Endothelial cell of umbilical vein (primary cell): ENCODE results near the gene ECM2. TPM values are rescaled to one million over a fixed set of nuclear protein-coding genes. Genes with fewer than 3 reads are reported as not detected.

Source experiments
- BruUV-seq: library from RNA; stranded (reverse); fragments of 400-500 nt; replicated peaks from 2 replicates; lab custom pipeline; 2021; lab: Mats Ljungman, UMichigan
- CTCF ChIA-PET: fragments of 300-600, 350-600 bp; sonication (Branson Sonifier 250); formaldehyde crosslinking; loops from one replicate; lab custom pipeline; 2021; ENCODE audit warnings: antibody characterized with exemption, inconsistent platforms; lab: Charles Lee
- POLR2A ChIA-PET: fragments of 300-600, 350-600 bp; sonication (Branson Sonifier 250); formaldehyde crosslinking; loops from one replicate; lab custom pipeline; 2021; ENCODE audit warnings: antibody characterized with exemption, inconsistent platforms; lab: Charles Lee
- DNase-seq: peaks from one replicate; pipeline ENCODE4 v3.0.0-alpha.2; 2011; ENCODE audit warnings: low read depth, low spot score
- FAIRE-seq: peaks from 2 replicates; lab custom pipeline; 2011; peaks lifted over from hg19 to GRCh38; lab: Jason Lieb, UNC
- H2AFZ ChIP-seq: 2 replicates; pipeline ENCODE4 v1.6.0; 2012; ENCODE audit warnings: low read depth, low read length, control low read depth, inconsistent platforms
- H3K27ac ChIP-seq: 2 replicates; pipeline ENCODE4 v1.5.1; 2011; ENCODE audit warnings: low read depth, mild to moderate bottlenecking, control low read depth, low read length, moderate library complexity; ENCODE audit not compliant: insufficient read depth
- H3K27me3 ChIP-seq, 2 experiments: 2 replicates each; pipeline versions ENCODE4 v1.6.0 to v1.6.1; 2011; ENCODE audit warnings: low read length in 2 of 2, mixed read lengths in 1 of 2; ENCODE audit not compliant: control insufficient read depth in 2 of 2, insufficient read depth in 2 of 2
- H3K36me3 ChIP-seq, 2 experiments: 2 replicates in 1 of 2; 3 replicates in 1 of 2; pipeline ENCODE4 v1.5.1; 2011; ENCODE audit warnings: low read length in 2 of 2, mild to moderate bottlenecking in 1 of 2, moderate library complexity in 1 of 2; ENCODE audit not compliant: control insufficient read depth in 2 of 2, insufficient read depth in 2 of 2; ENCODE audit errors: extremely low read depth in 1 of 2
- H3K4me1 ChIP-seq: 3 replicates; pipeline ENCODE4 v1.5.1; 2011; ENCODE audit warnings: mild to moderate bottlenecking, low read length; ENCODE audit not compliant: control insufficient read depth, insufficient read depth; ENCODE audit errors: extremely low read depth
- H3K4me2 ChIP-seq: 2 replicates; pipeline ENCODE4 v1.6.1; 2011; ENCODE audit warnings: low read length, control low read depth, mixed read lengths; ENCODE audit not compliant: insufficient read depth
- H3K4me3 ChIP-seq, 3 experiments: fragments of 200-600 bp in 1 of 3; sonication (generic), shearing (Covaris generic) in 1 of 3; replicated peaks in 1 of 3; 2 replicates each; pipeline ENCODE4 v1.5.1; 2011 to 2016; ENCODE audit warnings: control low read depth in 3 of 3, low read length in 3 of 3, mild to moderate bottlenecking in 2 of 3, inconsistent platforms in 1 of 3, low read depth in 1 of 3, moderate library complexity in 1 of 3; ENCODE audit not compliant: insufficient read depth in 1 of 3
- H3K79me2 ChIP-seq: 2 replicates; pipeline ENCODE4 v1.6.0; 2012; ENCODE audit warnings: low read length, inconsistent platforms; ENCODE audit not compliant: control insufficient read depth, insufficient read depth
- H3K9ac ChIP-seq: replicated peaks from 2 replicates; pipeline ENCODE3; 2011; ENCODE audit warnings: low read length, control low read depth; ENCODE audit not compliant: insufficient read depth; ENCODE audit errors: extremely low read depth
- H3K9me1 ChIP-seq: replicated peaks from 3 replicates; pipeline ENCODE4 v1.6.0; 2011; ENCODE audit warnings: mild to moderate bottlenecking, low read length; ENCODE audit not compliant: control insufficient read depth, insufficient read depth; ENCODE audit errors: extremely low read depth
- H3K9me3 ChIP-seq: replicated peaks from 2 replicates; pipeline ENCODE4 v1.5.1; 2012; ENCODE audit warnings: low read length, inconsistent platforms; ENCODE audit not compliant: control insufficient read depth, insufficient read depth
- H4K20me1 ChIP-seq: replicated peaks from 2 replicates; pipeline ENCODE3; 2011; ENCODE audit warnings: mild to moderate bottlenecking, low read length; ENCODE audit not compliant: control insufficient read depth, insufficient read depth; ENCODE audit errors: extremely low read depth
- EZH2 ChIP-seq: IDR thresholded peaks from 2 replicates; pipeline ENCODE4 v1.6.1; 2012; ENCODE audit warnings: borderline replicate concordance, low read depth, mild to moderate bottlenecking, moderate library complexity, low read length, inconsistent platforms; ENCODE audit not compliant: severe bottlenecking
- FOS ChIP-seq: IDR thresholded peaks from 2 replicates; pipeline ENCODE4 v1.6.1; 2011; ENCODE audit warnings: mild to moderate bottlenecking, low read length, moderate library complexity, borderline replicate concordance; ENCODE audit not compliant: insufficient read depth
- GATA2 ChIP-seq: IDR thresholded peaks from 2 replicates; pipeline ENCODE4 v1.7.0; 2011; ENCODE audit warnings: low read depth, mild to moderate bottlenecking, moderate library complexity, mixed read lengths, low read length; ENCODE audit not compliant: insufficient read length, insufficient read depth
- JUN ChIP-seq: IDR thresholded peaks from 2 replicates; pipeline ENCODE4 v1.6.1; 2011; ENCODE audit warnings: borderline replicate concordance, low read depth; ENCODE audit not compliant: insufficient read length, insufficient read depth
- MYC ChIP-seq: IDR thresholded peaks from one replicate; pipeline ENCODE4 v1.6.1; 2011; ENCODE audit warnings: mild to moderate bottlenecking, low read depth, low read length
- POLR2A ChIP-seq: IDR thresholded peaks from 2 replicates; pipeline ENCODE4 v1.6.1; 2012; ENCODE audit warnings: low read depth, mild to moderate bottlenecking, control low read depth, low read length
- POLR2AphosphoS5 ChIP-seq: IDR thresholded peaks from 2 replicates; pipeline ENCODE4 v1.6.1; 2012; ENCODE audit warnings: low read depth, mild to moderate bottlenecking, control low read depth, low read length, moderate library complexity; ENCODE audit not compliant: insufficient read depth
- dilution Hi-C: fragments of 300-500 bp; cut with MboI; formaldehyde crosslinking; loops from one replicate; pipeline ENCODE4 v1.15.0; 2019; ENCODE audit warnings: low sequenced_read_pairs; ENCODE audit not compliant: extremely low pct_ligation_motif_present
- intact Hi-C: fragments of 100-400 bp; cut with micrococcal nuclease; formaldehyde crosslinking; loops from one replicate; pipeline ENCODE4 v1.10.0; 2022
- polyA plus RNA-seq, 4 experiments: library from polyadenylated mRNA; depleted of rRNA in 3 of 4; stranded (reverse) in 3 of 4; unstranded in 1 of 4; fragments of >200 nt; gene quantifications; 2 replicates each; pipeline versions ENCODE4 v1.2.1 to v1.2.3, GENCODE V29; 2011 to 2012; ENCODE audit warnings: missing spikeins in 1 of 4
- total RNA-seq: library from RNA; stranded (reverse); gene quantifications from 2 replicates; pipeline ENCODE4 v1.2.3, GENCODE V29; 2021
- TF ChIP-seq, protein P1 (sequence below): IDR thresholded peaks from 2 replicates; pipeline ENCODE4 v1.6.1; 2011; ENCODE audit not compliant: insufficient read depth, insufficient read length
- TF ChIP-seq, protein P2 (sequence below), 2 donors: IDR thresholded peaks; 1 replicate in 1 of 2; 2 replicates in 1 of 2; pipeline ENCODE4 v1.5.1; 2011; ENCODE audit warnings: low read length in 2 of 2, mild to moderate bottlenecking in 2 of 2, moderate library complexity in 2 of 2, control low read depth in 1 of 2, inconsistent platforms in 1 of 2, low read depth in 1 of 2; ENCODE audit not compliant: insufficient read depth in 1 of 2; ENCODE audit errors: extremely low read depth in 1 of 2

The ECM2 gene
- total and polyA plus RNA-seq, 2 donors (not counting 3 experiments of a cell fraction or from before 2014, with no cell fraction given): 0.03 TPM; not detected in 1

DNA sequence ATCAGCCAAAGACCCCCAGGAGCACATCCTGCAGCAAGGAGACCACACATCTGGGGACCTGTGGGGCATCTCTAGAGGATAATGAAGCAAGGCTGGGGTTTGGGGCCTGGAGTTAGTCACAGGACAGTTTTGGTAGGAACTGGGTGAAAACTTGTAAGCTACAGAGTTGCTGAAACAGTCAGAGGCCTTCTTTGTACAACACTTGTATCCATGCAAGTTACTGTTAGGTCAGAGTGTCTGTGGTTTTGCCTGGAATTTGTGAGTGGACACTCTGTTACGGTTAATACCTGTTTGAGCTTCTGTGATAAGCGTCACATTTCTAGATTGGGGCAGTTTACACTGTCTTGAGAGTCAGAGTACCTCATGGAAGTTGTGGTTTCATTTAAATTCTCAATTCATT, 30.9 kb downstream of the ECM2 start:
- ChIA-PET CTCF (no interaction called here), POLR2A (no interaction called here)
- H4K20me1 ChIP-seq: no peaks in the 10 kb centered on the region
- H3K36me3 ChIP-seq: no peaks in the 10 kb centered on the region
- no peak overlapping the region for H3K27ac ChIP-seq
- BruUV-seq: no TSS peak
- no peaks in the 10 kb centered on the region for H3K4me1 ChIP-seq
- dilution Hi-C loops: no loop called here
- no peak overlapping the region for H3K4me3 ChIP-seq
- H3K9ac ChIP-seq: no peak overlapping the region
- no peaks in the 10 kb centered on the region for H3K9me3 ChIP-seq
- no peak overlapping the region for H2AFZ ChIP-seq
- no peak overlapping the region for H3K4me2 ChIP-seq
- FAIRE-seq (peak; percentile 37), DNase-seq (no peak)
- intact Hi-C loops: no loop called here
- no peaks in the 10 kb centered on the region for H3K9me1 ChIP-seq
- H3K27me3 ChIP-seq: no peaks in the 10 kb centered on the region
- TF ChIP-seq, protein P1, sequence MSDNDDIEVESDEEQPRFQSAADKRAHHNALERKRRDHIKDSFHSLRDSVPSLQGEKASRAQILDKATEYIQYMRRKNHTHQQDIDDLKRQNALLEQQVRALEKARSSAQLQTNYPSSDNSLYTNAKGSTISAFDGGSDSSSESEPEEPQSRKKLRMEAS: no peak
- TF ChIP-seq POLR2A: no peak
- TF ChIP-seq, protein P2, sequence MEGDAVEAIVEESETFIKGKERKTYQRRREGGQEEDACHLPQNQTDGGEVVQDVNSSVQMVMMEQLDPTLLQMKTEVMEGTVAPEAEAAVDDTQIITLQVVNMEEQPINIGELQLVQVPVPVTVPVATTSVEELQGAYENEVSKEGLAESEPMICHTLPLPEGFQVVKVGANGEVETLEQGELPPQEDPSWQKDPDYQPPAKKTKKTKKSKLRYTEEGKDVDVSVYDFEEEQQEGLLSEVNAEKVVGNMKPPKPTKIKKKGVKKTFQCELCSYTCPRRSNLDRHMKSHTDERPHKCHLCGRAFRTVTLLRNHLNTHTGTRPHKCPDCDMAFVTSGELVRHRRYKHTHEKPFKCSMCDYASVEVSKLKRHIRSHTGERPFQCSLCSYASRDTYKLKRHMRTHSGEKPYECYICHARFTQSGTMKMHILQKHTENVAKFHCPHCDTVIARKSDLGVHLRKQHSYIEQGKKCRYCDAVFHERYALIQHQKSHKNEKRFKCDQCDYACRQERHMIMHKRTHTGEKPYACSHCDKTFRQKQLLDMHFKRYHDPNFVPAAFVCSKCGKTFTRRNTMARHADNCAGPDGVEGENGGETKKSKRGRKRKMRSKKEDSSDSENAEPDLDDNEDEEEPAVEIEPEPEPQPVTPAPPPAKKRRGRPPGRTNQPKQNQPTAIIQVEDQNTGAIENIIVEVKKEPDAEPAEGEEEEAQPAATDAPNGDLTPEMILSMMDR (IDR thresholded peaks at IDR 0.05; ENCODE audit: extremely low read depth in 1 of 2, insufficient read depth in 1 of 2, low read depth in 1 of 2, low read length in 2 of 2): no peak
- no peak for TF ChIP-seq JUN
- TF ChIP-seq EZH2: no peak
- TF ChIP-seq GATA2: no peak
- TF ChIP-seq MYC: no peak
- TF ChIP-seq FOS: no peak
- no peak for TF ChIP-seq POLR2AphosphoS5
- no peaks in the 10 kb centered on the region for H3K79me2 ChIP-seq
